KG1 (cell line): ENCODE data around the gene ZNF483.
"Not testable (repeated sequence)": the region's sequence is repeated elsewhere in the genome, so short reads cannot be mapped to it uniquely, and the experiment has no call there.

Experiments
- DNase-seq: peaks from one replicate; lab custom pipeline; 2025; lab: John Stamatoyannopoulos, UW

Gene ZNF483

GRCh38 chr9:111542497-111543254, 17.7 kb downstream of the ZNF483 start:
- DNase-seq: no peak

GRCh38 chr9:111548623-111549022, 23.6 kb downstream of the ZNF483 start:
- no peak for DNase-seq

- not testable (repeated sequence) for DNase-seq
Observed at GRCh38 chr9:111555425-111555824, 30.4 kb downstream of the ZNF483 start.

- no peak for DNase-seq
Observed at GRCh38 chr9:111559000-111559610, 34.1 kb downstream of the ZNF483 start.

GRCh38 chr9:111561165-111561719, 36.3 kb downstream of the ZNF483 start:
- DNase-seq: no peak

- no peak for DNase-seq
Observed at GRCh38 chr9:111566234-111566633, 41.3 kb downstream of the ZNF483 start.

GRCh38 chr9:111568127-111568526, 43.1 kb downstream of the ZNF483 start:
- DNase-seq: not testable (repeated sequence)

- no peak for DNase-seq
Observed at GRCh38 chr9:111572950-111573604, 48.1 kb downstream of the ZNF483 start.

GRCh38 chr9:111582888-111583287, 57.9 kb downstream of the ZNF483 start:
- DNase-seq: no peak

GRCh38 chr9:111586378-111586777, 61.4 kb downstream of the ZNF483 start:
- no peak for DNase-seq

GRCh38 chr9:111588846-111589245, 63.9 kb downstream of the ZNF483 start:
- no peak for DNase-seq

- DNase-seq: peak; percentile 24
Observed at GRCh38 chr9:111597852-111598732, 73.1 kb downstream of the ZNF483 start.

GRCh38 chr9:111598733-111599091, 73.7 kb downstream of the ZNF483 start:
- DNase-seq: no peak

- no peak for DNase-seq
Observed at GRCh38 chr9:111599092-111599954, 74.3 kb downstream of the ZNF483 start, which contains the start of gene PTGR1. PTGR1 (minus strand) TSS chr9:111599647; CDS start chr9:111597422, 2,225 bp downstream.

- DNase-seq: no peak
Observed at GRCh38 chr9:111599955-111600343, 75.0 kb downstream of the ZNF483 start.

GRCh38 chr9:111601237-111602018, 76.4 kb downstream of the ZNF483 start:
- DNase-seq: no peak

- DNase-seq: no peak
Observed at GRCh38 chr9:111603041-111603440, 78.1 kb downstream of the ZNF483 start.

GRCh38 chr9:111604054-111604615, 79.2 kb downstream of the ZNF483 start:
- DNase-seq: no peak

- no peak for DNase-seq
Observed at GRCh38 chr9:111605041-111605559, 80.1 kb downstream of the ZNF483 start.
